GM21529 (cell line): ENCODE measurements around the gene WDR37.
"Not testable (repeated sequence)": the region's sequence is repeated elsewhere in the genome, so short reads cannot be mapped to it uniquely, and the experiment has no call there.

Source experiments
- ATAC-seq: cut with Tn5 transposase; IDR thresholded peaks from one replicate; pipeline ENCODE4 v1.9.1; 2021; ENCODE audit not compliant: unreplicated experiment

WDR37 gene

DNA sequence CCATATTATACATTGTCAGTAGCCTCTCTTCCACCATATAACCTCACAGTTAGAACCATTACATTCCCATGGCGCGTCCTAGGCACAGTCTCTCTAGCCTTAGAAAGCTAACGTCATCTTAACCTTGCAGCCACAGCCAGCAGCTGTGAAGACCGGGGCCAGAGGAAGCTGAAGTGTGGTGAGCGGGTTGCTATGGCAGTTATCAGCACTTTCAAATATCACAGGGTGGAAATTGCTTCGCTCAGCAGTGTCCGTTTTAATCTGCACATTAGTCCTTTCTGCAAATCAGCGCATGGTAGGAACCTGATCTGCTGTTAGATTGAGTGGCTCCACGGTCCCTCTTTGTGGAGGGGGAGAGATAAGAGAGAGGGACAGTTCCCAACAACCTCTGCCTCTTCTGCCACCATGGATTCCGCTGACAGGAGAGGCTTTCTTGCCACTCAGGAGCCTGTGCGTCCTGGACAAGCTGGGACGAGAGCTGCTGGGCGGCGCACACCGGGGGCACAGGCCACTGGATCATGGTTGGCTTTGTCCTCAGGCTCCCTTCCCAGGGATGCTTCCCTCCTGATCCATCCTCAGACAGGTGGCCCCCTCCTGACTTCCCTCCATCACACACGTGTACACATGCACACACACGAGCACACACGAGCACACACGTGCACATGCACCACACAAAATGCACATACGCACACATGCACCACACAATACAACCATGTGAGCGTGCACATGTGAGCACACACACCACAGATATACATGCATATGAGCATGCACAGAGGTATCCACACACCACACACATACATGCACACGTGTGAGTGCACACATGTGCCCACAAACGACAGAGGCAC lies 93.8 kb downstream of the WDR37 start:
- no peak for ATAC-seq

- no peak for ATAC-seq
These were observed 94.4 kb downstream of the WDR37 start for GRCh38 chr10:1150638-1150955.

DNA sequence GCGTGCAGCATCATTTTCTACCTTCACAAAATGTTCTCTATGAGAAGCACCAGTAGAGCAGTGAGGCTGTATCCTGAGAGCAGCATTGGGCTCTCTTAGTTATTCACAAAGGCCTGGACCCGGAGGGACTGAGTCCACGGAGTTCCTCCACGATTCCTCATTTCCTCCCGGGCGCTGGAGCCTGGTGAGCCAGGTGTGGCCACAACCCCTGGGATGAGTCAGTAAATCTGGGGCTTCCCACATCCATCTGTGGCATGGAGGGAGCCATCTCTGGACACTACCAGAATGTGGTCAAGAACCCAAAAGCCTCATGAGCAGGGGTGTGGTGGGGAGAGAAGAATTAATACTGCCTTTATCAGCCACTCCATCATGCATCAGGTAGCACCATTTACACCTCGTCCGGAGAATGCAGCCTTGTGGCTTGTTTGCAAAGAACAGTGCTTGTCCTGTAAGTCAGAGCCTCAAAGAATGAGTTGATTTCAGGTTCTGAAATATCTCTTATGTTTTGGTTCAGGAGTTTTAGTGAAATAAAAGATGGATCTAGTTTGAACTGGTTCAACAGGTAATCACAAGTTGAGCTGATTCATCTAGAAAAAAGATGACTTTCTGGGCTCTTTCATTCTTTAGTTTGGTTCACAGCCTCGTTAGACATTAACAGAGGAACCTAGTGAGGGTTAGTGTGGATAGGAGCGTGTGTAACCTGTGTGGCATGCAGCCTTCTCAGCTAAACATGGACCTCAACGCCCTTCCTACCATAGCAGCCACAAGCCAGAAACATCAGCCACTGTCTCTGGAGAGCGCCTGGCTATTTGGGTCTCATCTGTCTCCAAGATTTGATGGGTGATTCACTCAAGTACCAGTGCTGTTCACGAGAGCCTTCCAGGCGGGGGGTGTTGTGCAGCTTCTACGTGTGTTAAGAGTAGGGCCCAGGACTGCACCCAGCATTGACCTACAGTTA lies 95.2 kb downstream of the WDR37 start:
- peak; percentile 52 for ATAC-seq

GRCh38 chr10:1152386-1153250 lies 96.4 kb downstream of the WDR37 start:
- no peak for ATAC-seq

DNA sequence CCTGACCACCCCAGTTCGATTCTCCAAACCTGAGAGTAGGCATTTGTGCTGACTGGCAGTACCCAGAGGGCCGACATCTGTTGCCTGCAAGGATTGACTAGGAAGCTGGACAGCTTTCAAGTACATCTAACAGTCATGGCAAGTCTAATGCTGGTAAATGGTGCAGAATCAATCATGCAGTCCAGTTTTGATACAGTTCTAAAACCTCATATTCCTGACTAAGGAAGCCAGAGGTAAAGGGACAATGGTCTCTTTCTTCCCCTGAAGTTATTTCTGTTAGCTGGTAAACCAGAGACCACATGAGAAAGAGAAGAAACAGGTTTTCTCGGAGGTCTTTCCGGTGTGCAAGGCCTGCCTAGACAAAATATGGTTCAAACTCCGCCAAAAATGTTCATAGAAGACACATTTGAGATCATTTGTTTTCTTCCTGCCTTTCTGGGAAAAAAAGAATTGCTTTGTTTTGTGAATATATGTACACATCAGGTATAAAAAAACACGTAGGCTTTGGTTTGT lies 97.1 kb downstream of the WDR37 start:
- ATAC-seq, result no peak

- ATAC-seq, result no peak
These were observed 97.7 kb downstream of the WDR37 start for GRCh38 chr10:1153805-1154351.

DNA sequence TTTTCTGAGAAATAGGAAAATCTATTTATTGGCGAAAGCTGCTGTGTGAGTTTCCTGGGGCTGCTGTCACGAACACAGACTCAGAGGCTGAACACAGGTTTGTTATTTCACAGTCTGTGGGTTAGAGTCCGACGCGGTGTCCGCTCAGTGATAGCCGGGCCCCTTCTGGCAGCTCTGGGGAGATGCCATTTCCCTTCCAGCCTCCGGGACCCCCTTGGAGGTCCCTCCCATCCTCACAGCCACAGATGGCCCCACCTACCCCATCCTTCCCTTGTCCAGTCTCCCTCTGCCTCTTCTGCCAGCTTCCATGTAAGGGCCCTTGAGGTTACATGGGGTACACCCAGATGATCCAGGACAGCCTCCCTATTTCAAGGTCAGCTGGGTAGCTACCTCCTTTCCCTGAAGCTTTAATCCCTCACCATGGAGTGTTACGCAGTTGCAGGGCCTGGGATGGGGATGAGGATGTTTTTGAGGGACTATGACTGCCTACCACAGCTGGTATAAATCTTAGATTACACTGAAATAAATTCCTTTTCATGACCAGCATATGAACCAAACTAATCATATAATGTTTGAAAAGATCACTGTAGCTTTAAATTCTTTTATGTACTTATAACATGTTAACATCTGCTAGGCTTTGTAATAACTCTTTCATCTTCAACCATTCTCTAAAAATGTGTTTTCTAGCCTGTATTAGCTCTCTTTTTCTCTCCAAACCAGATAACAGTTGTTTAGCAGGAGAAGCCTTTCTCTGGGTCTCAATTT lies 98.5 kb downstream of the WDR37 start:
- no peak for ATAC-seq

- no peak for ATAC-seq
These were observed 99.8 kb downstream of the WDR37 start for GRCh38 chr10:1155791-1156615.

DNA sequence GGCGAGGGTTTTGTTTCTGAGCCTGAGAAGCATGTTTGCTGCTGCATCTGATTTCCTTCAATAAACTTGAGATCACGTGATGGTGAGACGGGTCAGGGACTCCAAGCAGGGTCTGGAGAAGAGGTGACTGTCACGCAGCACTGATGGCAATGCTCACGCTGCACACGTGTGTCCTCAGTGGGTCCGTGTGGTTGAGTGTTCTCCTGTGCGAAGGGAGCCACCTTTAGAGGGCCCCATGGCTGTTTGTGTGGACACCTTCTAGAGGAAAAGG lies 100.4 kb downstream of the WDR37 start:
- ATAC-seq, result no peak

DNA sequence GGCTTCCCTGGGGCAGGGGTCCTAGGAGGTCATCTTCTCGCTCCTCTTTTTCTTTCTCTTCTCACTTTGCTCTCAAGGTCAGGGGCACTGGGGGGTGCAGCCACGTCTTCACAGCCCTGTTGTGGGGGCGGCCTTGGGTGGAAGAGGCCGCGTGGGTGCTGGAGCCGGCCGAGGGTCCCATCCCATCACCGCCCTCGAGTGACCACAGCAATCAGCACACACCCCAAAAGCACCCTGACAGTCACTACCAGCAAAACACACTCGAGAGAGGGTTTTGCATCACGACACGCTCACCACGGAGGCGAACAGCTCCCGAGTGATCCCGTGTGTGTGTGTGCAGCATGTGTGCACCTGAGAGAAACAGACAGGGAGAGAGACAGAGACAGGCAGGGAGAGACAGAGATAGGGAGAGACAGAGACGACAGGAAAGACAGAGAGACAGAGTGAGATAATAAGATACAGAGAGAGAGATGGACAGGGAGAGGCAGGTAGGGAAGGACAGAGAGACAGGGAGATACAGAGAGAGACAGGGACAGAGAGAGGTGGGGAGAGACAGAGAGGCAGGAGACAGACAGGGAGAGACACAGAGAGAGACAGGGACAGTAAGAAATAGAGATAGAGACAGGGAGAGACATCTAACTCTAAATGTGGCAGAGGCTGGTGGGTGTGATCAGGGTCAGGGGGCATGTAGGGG lies 100.9 kb downstream of the WDR37 start:
- ATAC-seq, result no peak

DNA sequence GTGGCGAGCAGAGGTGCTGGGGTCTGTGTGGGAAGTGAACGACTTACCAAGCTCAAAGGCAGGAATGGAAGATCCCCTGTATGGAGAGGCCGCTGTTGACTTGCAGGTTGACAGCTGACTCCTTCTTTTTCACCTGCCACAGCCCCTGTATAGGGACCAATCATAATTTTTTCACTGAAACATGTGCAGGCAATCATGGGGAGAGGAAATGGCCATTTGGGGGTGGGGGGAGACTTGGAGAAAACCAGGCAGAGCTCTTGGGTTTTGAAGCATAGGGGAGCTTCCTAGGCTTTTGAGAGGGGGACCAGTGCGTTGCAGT lies 101.4 kb downstream of the WDR37 start:
- no peak for ATAC-seq

GRCh38 chr10:1158066-1158465 lies 101.9 kb downstream of the WDR37 start:
- no peak for ATAC-seq

DNA sequence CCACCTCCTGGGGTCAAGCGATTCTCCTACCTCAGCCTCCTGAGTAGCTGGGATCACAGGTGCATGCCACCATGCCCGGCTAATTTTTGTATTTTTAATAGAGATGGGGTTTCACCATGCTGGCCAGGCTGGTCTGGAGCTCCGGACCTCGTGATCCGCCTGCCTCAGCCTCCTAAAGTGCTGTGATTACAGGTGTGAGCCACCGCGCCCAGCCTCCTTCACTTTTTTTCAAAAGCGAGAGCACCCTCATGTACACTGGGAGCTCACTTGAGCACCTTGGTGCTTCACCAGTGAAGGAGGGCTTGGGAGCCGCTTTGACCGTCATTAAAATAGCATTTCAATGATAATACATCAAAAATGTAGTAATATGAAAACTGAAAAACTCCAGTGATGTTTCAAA lies 102.4 kb downstream of the WDR37 start:
- not testable (repeated sequence) for ATAC-seq

GRCh38 chr10:1159131-1160061 lies 103.2 kb downstream of the WDR37 start:
- no peak for ATAC-seq

DNA sequence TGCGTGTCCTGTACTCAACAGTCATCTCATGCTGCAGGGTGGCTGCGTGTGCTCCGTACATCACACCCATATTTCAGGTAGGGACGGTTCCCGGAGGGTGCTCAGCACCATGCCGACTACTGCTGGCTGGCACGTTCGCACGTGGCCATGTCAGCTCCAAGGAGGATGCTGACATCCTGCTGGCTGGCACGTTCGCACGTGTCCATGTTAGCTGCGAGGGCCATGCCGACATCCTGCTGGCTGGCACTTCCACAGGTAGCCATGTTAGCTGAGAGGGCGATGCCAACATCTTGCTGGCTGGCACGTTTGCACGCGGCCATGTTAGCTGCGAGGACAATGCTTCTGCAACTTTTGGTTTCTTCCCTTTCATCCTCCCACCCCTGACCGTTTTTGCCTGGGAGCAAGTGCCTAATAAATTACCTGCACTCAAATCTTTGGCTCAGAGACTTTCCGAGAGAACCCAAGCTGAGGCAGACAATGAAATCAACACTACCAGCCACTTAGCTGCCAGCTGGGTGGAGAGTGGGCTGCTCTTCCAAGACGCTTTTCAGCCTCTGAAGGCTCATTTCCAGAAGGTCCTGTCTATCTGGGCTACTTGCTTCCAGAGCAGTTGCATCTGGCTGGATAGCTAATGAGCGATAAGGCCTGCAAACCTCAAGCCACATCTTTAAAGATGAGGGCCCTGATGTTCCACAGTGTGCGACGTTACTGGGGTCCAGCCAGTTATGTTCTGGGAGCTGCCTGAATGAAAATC lies 104.6 kb downstream of the WDR37 start:
- ATAC-seq, result no peak

GRCh38 chr10:1161315-1161673 lies 105.1 kb downstream of the WDR37 start:
- ATAC-seq, result peak; percentile 55
